Fibroblast of lung (primary cell): ENCODE results near the gene SYT17. TPM values are rescaled to one million over a fixed set of nuclear protein-coding genes. Genes with fewer than 3 reads are reported as not detected.

ENCODE experiments used
- DNase-seq, 2 donors: peaks; one replicate each; pipeline versions ENCODE4 v3.0.0 to v3.0.0-alpha.2; 2010; ENCODE audit warnings: low read depth in 2 of 2
- H2AFZ ChIP-seq: 2 replicates; pipeline ENCODE4 v1.5.1; 2012; ENCODE audit warnings: low read length, control low read depth, inconsistent platforms
- H3K27ac ChIP-seq: 2 replicates; pipeline ENCODE4 v1.5.1; 2011; ENCODE audit warnings: low read length, control low read depth; ENCODE audit not compliant: insufficient read depth
- H3K27me3 ChIP-seq: 2 replicates; pipeline ENCODE4 v1.5.1; 2011; ENCODE audit warnings: mild to moderate bottlenecking, low read length; ENCODE audit not compliant: control insufficient read depth, insufficient read depth
- H3K36me3 ChIP-seq: 2 replicates; pipeline ENCODE4 v1.5.1; 2011; ENCODE audit warnings: low read length; ENCODE audit not compliant: control insufficient read depth, insufficient read depth
- H3K4me1 ChIP-seq: 2 replicates; pipeline ENCODE4 v1.5.1; 2011; ENCODE audit warnings: low read length; ENCODE audit not compliant: control insufficient read depth, insufficient read depth; ENCODE audit errors: extremely low read depth
- H3K4me2 ChIP-seq: 2 replicates; pipeline ENCODE4 v1.5.1; 2011; ENCODE audit warnings: low read length, control low read depth; ENCODE audit not compliant: insufficient read depth; ENCODE audit errors: extremely low read depth
- H3K4me3 ChIP-seq, 4 experiments: fragments of 200-600 bp in 1 of 4; sonication (generic) in 1 of 4; replicated peaks in 1 of 4; 2 replicates each; pipeline ENCODE4 v1.5.1; 2011 to 2016; ENCODE audit warnings: low read length in 4 of 4, low read depth in 3 of 4, mild to moderate bottlenecking in 3 of 4, control low read depth in 2 of 4, inconsistent platforms in 1 of 4, mixed read lengths in 1 of 4; ENCODE audit not compliant: insufficient read depth in 1 of 4; ENCODE audit errors: control extremely low read depth in 1 of 4
- H3K79me2 ChIP-seq: 2 replicates; pipeline ENCODE4 v1.5.1; 2012; ENCODE audit warnings: mild to moderate bottlenecking, low read length, inconsistent platforms; ENCODE audit not compliant: control insufficient read depth, insufficient read depth
- H3K9ac ChIP-seq: 2 replicates; pipeline ENCODE4 v1.5.1; 2011; ENCODE audit warnings: mild to moderate bottlenecking, low read length, control low read depth; ENCODE audit not compliant: insufficient read depth
- H3K9me3 ChIP-seq: 2 replicates; pipeline ENCODE4 v1.5.1; 2012; ENCODE audit warnings: low read depth, low read length; ENCODE audit not compliant: control insufficient read depth, insufficient read depth
- H4K20me1 ChIP-seq: 2 replicates; pipeline ENCODE4 v1.5.1; 2011; ENCODE audit warnings: low read length; ENCODE audit not compliant: control insufficient read depth, insufficient read depth; ENCODE audit errors: extremely low read depth
- CTCF ChIP-seq, 2 donors: IDR thresholded peaks in 1 of 2; conservative IDR thresholded peaks in 1 of 2; 1 replicate in 1 of 2; 2 replicates in 1 of 2; pipeline ENCODE4 v1.5.1; 2011 to 2012; ENCODE audit warnings: low read length in 2 of 2, control low read depth in 1 of 2, inconsistent platforms in 1 of 2, low read depth in 1 of 2, mild to moderate bottlenecking in 1 of 2
- EZH2 ChIP-seq: IDR thresholded peaks from 2 replicates; pipeline ENCODE4 v1.5.1; 2012; ENCODE audit warnings: low read length, control low read depth, mild to moderate bottlenecking; ENCODE audit errors: missing control alignments
- polyA plus RNA-seq, 2 donors: library from polyadenylated mRNA; depleted of rRNA in 1 of 2; stranded (reverse) in 1 of 2; unstranded in 1 of 2; fragments of >200 nt; gene quantifications; 2 replicates each; pipeline ENCODE4 v1.2.1, GENCODE V29; 2011 to 2012; ENCODE audit warnings: missing spikeins in 1 of 2
- total RNA-seq: library from RNA; depleted of rRNA; stranded (reverse); fragments of >200 nt; gene quantifications from 2 replicates; pipeline ENCODE4 v1.2.1, GENCODE V29; 2014

Gene SYT17
- total and polyA plus RNA-seq, 2 donors (not counting 1 experiment from before 2014, with no cell fraction given) = 0.33 TPM; not detected in 1

- Histone ChIP-seq H3K27me3 (no peaks in the 10 kb centered on the region), H3K9me3 (no peaks in the 10 kb centered on the region), H3K9ac (no peak overlapping the region), H3K79me2 (no peaks in the 10 kb centered on the region), H3K4me2 (no peak overlapping the region), H3K27ac (no peak overlapping the region), H3K4me3 (no peak overlapping the region), H4K20me1 (no peaks in the 10 kb centered on the region), H3K36me3 (no peaks in the 10 kb centered on the region), H2AFZ (no peak overlapping the region), H3K4me1 (peaks cover 27% of the 10 kb centered on the region)
- peak in 1 of 2 donors; percentile 51 for DNase-seq
- TF ChIP-seq EZH2 (no peak), CTCF (conservative IDR thresholded peaks at IDR 0.05 in 1 of 2, IDR thresholded peaks at IDR 0.05 in 1 of 2; ENCODE audit: low read depth in 1 of 2, low read length in 2 of 2) (no peak)
Observed at GRCh38 chr16:19135896-19136438, 32.1 kb upstream of the SYT17 start.

- Histone ChIP-seq H3K79me2 (no peaks in the 10 kb centered on the region), H3K27ac (no peak overlapping the region), H3K4me2 (peak overlapping the region; percentile 25), H3K4me1 (peaks cover 21% of the 10 kb centered on the region), H3K4me3 (no peak overlapping the region), H3K36me3 (no peaks in the 10 kb centered on the region), H3K9me3 (no peaks in the 10 kb centered on the region), H3K9ac (no peak overlapping the region), H4K20me1 (no peaks in the 10 kb centered on the region), H2AFZ (no peak overlapping the region), H3K27me3 (no peaks in the 10 kb centered on the region)
- TF ChIP-seq CTCF (conservative IDR thresholded peaks at IDR 0.05 in 1 of 2, IDR thresholded peaks at IDR 0.05 in 1 of 2; ENCODE audit: low read depth in 1 of 2, low read length in 2 of 2) = no peak
- DNase-seq = peak in 1 of 2 donors; percentile 42
Observed at GRCh38 chr16:19136549-19137196, 31.4 kb upstream of the SYT17 start.

- no peak overlapping the region for H3K4me3 ChIP-seq
- H4K20me1 ChIP-seq = no peaks in the 10 kb centered on the region
- H2AFZ ChIP-seq = no peak overlapping the region
- peaks cover 18% of the 10 kb centered on the region for H3K4me1 ChIP-seq
- no peak overlapping the region for H3K4me2 ChIP-seq
- TF ChIP-seq CTCF (conservative IDR thresholded peaks at IDR 0.05 in 1 of 2, IDR thresholded peaks at IDR 0.05 in 1 of 2; ENCODE audit: low read depth in 1 of 2, low read length in 2 of 2) (no peak), EZH2 (no peak)
- H3K79me2 ChIP-seq = no peaks in the 10 kb centered on the region
- no peaks in the 10 kb centered on the region for H3K9me3 ChIP-seq
- peak; percentile 30 to 74 for DNase-seq
- H3K27ac ChIP-seq = no peak overlapping the region
- no peak overlapping the region for H3K9ac ChIP-seq
- no peaks in the 10 kb centered on the region for H3K27me3 ChIP-seq
- no peaks in the 10 kb centered on the region for H3K36me3 ChIP-seq
Observed at GRCh38 chr16:19137201-19138128, 30.6 kb upstream of the SYT17 start.
